Astrocyte (in vitro differentiated cells and primary cell): ENCODE results near the gene ABL2. TPM values are rescaled to one million over a fixed set of nuclear protein-coding genes. Genes with fewer than 3 reads are reported as not detected.

Source experiments
- DNase-seq: peaks from one replicate; pipeline ENCODE4 v3.0.0-alpha.2; 2010; ENCODE audit warnings: low read depth
- FAIRE-seq: peaks from 2 replicates; lab custom pipeline; 2011; peaks lifted over from hg19 to GRCh38; lab: Jason Lieb, UNC
- H2AFZ ChIP-seq: 2 replicates; pipeline ENCODE4 v1.6.0; 2012; ENCODE audit warnings: low read depth, low read length, inconsistent platforms
- H3K27ac ChIP-seq: 2 replicates; pipeline ENCODE4 v1.5.1; 2011; ENCODE audit warnings: low read depth, low read length, inconsistent platforms
- H3K27me3 ChIP-seq: 2 replicates; pipeline ENCODE4 v1.6.0; 2011; ENCODE audit warnings: low read length, inconsistent platforms; ENCODE audit not compliant: insufficient read depth
- H3K36me3 ChIP-seq: 2 replicates; pipeline ENCODE4 v1.5.1; 2011; ENCODE audit warnings: low read length, inconsistent platforms; ENCODE audit not compliant: insufficient read depth
- H3K4me1 ChIP-seq: 2 replicates; pipeline ENCODE4 v1.5.1; 2011; ENCODE audit warnings: low read length, inconsistent platforms; ENCODE audit not compliant: insufficient read depth
- H3K4me2 ChIP-seq: 2 replicates; pipeline ENCODE4 v1.6.0; 2012; ENCODE audit warnings: low read length, inconsistent platforms
- H3K4me3 ChIP-seq: 2 replicates; pipeline ENCODE4 v1.5.1; 2011; ENCODE audit warnings: low read depth, mild to moderate bottlenecking, low read length, inconsistent platforms; ENCODE audit not compliant: insufficient read depth
- H3K79me2 ChIP-seq: 2 replicates; pipeline ENCODE4 v1.6.0; 2012; ENCODE audit warnings: mild to moderate bottlenecking, low read length, inconsistent platforms; ENCODE audit not compliant: insufficient read depth
- H3K9ac ChIP-seq: 2 replicates; pipeline ENCODE4 v1.6.0; 2012; ENCODE audit warnings: mild to moderate bottlenecking, low read length, inconsistent platforms
- H3K9me3 ChIP-seq: 2 replicates; pipeline ENCODE4 v1.5.1; 2012; ENCODE audit warnings: low read depth, mild to moderate bottlenecking, low read length, inconsistent platforms; ENCODE audit not compliant: insufficient read depth
- H4K20me1 ChIP-seq: 2 replicates; pipeline ENCODE4 v1.6.0; 2012; ENCODE audit warnings: low read length, inconsistent platforms; ENCODE audit not compliant: insufficient read depth
- H3K27ac Mint-ChIP-seq: one replicate; pipeline ENCODE4 v1.8.0; 2021; ENCODE audit warnings: mild to moderate bottlenecking, mixed read lengths; ENCODE audit not compliant: unreplicated experiment
- H3K27me3 Mint-ChIP-seq: one replicate; pipeline ENCODE4 v1.8.0; 2021; ENCODE audit warnings: low read depth, mixed read lengths; ENCODE audit not compliant: unreplicated experiment
- H3K36me3 Mint-ChIP-seq: one replicate; pipeline ENCODE4 v1.8.0; 2021; ENCODE audit warnings: low read depth, mixed read lengths; ENCODE audit not compliant: unreplicated experiment
- H3K4me1 Mint-ChIP-seq: one replicate; pipeline ENCODE4 v1.8.0; 2021; ENCODE audit warnings: low read depth, mixed read lengths; ENCODE audit not compliant: unreplicated experiment
- H3K4me3 Mint-ChIP-seq: one replicate; pipeline ENCODE4 v1.8.0; 2021; ENCODE audit warnings: mild to moderate bottlenecking, moderate library complexity, mixed read lengths; ENCODE audit not compliant: unreplicated experiment
- H3K9me3 Mint-ChIP-seq: one replicate; pipeline ENCODE4 v1.8.0; 2021; ENCODE audit warnings: mild to moderate bottlenecking, mixed read lengths; ENCODE audit not compliant: unreplicated experiment
- EZH2 ChIP-seq: IDR thresholded peaks from 2 replicates; pipeline ENCODE4 v1.6.1; 2012; ENCODE audit warnings: mild to moderate bottlenecking, low read length, inconsistent platforms; ENCODE audit not compliant: insufficient read depth
- total RNA-seq: library from RNA; stranded (reverse); gene quantifications from 2 replicates; pipeline ENCODE4 v1.2.1, GENCODE V29; 2021
- TF ChIP-seq, protein P1 (sequence below): IDR thresholded peaks from 2 replicates; pipeline ENCODE4 v1.5.1; 2011; ENCODE audit warnings: low read depth, mild to moderate bottlenecking, inconsistent platforms, low read length, moderate library complexity; ENCODE audit not compliant: insufficient read depth

Gene ABL2
- total RNA-seq, 1 donor from 2014 or later, result 110 TPM

DNA sequence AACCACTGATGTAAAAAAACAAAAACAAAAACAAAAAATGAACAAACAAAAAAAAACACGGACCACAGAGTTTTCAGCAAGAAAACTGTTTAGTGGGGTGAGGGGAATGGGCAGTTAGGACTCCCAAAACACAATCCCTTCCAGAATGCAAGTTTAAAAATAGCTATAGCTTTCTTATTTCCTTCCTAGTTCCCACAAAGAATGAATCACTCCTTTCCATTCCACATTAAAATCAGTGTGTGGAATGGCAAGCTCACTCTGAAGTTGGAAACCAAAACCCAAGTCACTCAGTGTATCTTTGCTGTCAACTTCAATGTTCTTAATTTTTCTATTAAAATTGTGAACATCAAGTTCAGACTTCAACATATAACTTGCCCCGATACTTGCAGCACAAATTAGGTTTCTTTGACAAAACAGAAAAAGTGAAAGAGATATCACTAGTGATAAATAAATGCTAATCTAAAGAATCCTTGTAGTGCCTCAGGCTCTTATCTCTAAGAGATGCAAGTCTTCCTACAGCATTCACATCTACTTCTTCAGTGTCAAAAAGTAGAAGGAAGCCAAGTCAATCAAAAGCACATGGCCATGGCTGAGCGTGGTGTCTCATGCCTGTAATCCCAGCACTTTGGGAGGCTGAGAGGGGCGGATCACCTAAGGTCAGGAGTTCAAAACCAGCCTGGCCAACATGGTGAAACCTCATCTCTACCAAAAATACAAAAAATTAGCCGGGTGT lies 102.1 kb downstream of the ABL2 start:
- Histone ChIP-seq H3K9ac (peak overlapping the region; percentile 59), H3K79me2 (peaks cover 86% of the 10 kb centered on the region), H3K4me2 (peak overlapping the region; percentile 77), H4K20me1 (peaks cover 30% of the 10 kb centered on the region), H3K27me3 (no peaks in the 10 kb centered on the region), H3K9me3 (no peaks in the 10 kb centered on the region), H3K4me1 (peaks cover 55% of the 10 kb centered on the region), H2AFZ (no peak overlapping the region), H3K36me3 (peaks cover 38% of the 10 kb centered on the region), H3K4me3 (no peak overlapping the region), H3K27ac (peak overlapping the region; percentile 88)
- H3K27me3 Mint-ChIP-seq, result no peaks in the 10 kb centered on the region
- FAIRE-seq, result peak; percentile 83
- H3K36me3 Mint-ChIP-seq, result peaks cover 9% of the 10 kb centered on the region
- H3K4me1 Mint-ChIP-seq, result peaks cover 40% of the 10 kb centered on the region
- DNase-seq, result peak; percentile 71
- no peaks in the 10 kb centered on the region for H3K9me3 Mint-ChIP-seq
- H3K4me3 Mint-ChIP-seq, result peak overlapping the region; percentile 57
- TF ChIP-seq, protein P1, sequence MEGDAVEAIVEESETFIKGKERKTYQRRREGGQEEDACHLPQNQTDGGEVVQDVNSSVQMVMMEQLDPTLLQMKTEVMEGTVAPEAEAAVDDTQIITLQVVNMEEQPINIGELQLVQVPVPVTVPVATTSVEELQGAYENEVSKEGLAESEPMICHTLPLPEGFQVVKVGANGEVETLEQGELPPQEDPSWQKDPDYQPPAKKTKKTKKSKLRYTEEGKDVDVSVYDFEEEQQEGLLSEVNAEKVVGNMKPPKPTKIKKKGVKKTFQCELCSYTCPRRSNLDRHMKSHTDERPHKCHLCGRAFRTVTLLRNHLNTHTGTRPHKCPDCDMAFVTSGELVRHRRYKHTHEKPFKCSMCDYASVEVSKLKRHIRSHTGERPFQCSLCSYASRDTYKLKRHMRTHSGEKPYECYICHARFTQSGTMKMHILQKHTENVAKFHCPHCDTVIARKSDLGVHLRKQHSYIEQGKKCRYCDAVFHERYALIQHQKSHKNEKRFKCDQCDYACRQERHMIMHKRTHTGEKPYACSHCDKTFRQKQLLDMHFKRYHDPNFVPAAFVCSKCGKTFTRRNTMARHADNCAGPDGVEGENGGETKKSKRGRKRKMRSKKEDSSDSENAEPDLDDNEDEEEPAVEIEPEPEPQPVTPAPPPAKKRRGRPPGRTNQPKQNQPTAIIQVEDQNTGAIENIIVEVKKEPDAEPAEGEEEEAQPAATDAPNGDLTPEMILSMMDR, result no peak
- TF ChIP-seq EZH2, result no peak
- H3K27ac Mint-ChIP-seq, result peak overlapping the region; percentile 62

DNA sequence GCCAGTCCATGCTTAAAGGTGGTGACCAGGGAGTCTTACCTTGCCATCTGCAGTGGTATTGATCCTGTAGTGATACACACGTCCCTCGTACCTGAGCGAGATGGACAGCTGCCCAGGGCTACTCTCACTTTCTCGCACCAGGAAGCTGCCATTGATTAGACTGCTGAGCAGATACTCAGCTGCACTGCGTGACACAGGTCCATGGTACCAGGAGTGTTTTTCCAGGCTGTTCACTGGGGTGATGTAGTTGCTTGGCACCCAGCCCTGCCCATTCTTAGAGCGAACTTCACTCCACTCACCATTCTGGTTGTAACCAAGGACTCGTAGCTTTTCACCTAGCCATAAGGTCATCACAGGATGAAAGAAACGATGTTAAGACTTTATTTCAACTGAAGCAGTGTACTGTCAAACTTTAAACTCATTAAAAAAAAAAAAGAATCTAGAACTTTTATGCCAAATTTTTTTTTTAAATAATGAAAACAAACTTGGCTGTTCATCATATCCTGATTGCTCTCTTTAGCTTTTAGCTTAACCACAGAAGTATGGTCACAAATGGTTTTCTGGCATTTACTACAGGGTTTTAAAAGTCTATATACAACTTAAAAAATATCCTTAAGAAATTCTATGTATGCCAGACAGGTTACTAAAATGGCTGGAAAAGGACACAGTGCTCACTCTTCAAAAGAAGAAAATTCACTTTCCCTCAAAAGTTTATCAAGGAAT lies 103.0 kb downstream of the ABL2 start:
- Histone ChIP-seq H3K9ac (peak overlapping the region; percentile 59), H3K27ac (peak overlapping the region; percentile 88), H3K4me2 (peak overlapping the region; percentile 77), H3K36me3 (peaks cover 37% of the 10 kb centered on the region), H3K4me1 (peaks cover 55% of the 10 kb centered on the region), H4K20me1 (peaks cover 31% of the 10 kb centered on the region), H3K27me3 (no peaks in the 10 kb centered on the region), H3K9me3 (no peaks in the 10 kb centered on the region), H3K4me3 (peak overlapping the region; percentile 8), H2AFZ (no peak overlapping the region), H3K79me2 (peaks cover 84% of the 10 kb centered on the region)
- peak; percentile 71 for DNase-seq
- Mint-ChIP-seq H3K9me3 (no peaks in the 10 kb centered on the region), H3K27ac (peak overlapping the region; percentile 88), H3K4me3 (peak overlapping the region; percentile 57), H3K4me1 (peaks cover 40% of the 10 kb centered on the region), H3K27me3 (no peaks in the 10 kb centered on the region), H3K36me3 (peaks cover 9% of the 10 kb centered on the region)
- TF ChIP-seq EZH2, result no peak
- TF ChIP-seq, protein P1, result no peak
- FAIRE-seq, result no peak

DNA sequence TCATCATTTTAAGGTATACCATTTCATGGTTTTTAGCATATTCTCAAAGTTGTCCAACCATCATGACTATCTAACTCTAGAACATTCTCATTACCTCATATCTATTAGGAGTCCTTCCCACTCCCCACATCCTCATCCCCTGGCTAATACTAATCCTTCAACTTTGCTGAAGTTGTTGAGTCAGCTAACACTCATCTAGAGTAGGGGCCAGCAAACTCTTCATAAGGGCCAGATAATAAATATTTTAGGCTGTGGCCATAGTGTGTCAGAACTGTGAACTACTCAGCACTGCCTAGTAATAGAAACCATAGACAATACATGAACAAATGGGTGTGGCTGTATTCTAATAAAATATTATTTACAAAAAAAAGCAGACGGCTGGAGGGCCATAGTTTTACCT lies 104.6 kb downstream of the ABL2 start:
- H3K36me3 ChIP-seq, result peaks cover 42% of the 10 kb centered on the region
- H3K9ac ChIP-seq, result no peak overlapping the region
- H2AFZ ChIP-seq, result no peak overlapping the region
- peaks cover 50% of the 10 kb centered on the region for H3K4me1 ChIP-seq
- no peaks in the 10 kb centered on the region for H3K9me3 ChIP-seq
- Mint-ChIP-seq H3K27me3 (no peaks in the 10 kb centered on the region), H3K4me3 (no peak overlapping the region), H3K27ac (peak overlapping the region; percentile 85), H3K4me1 (peaks cover 45% of the 10 kb centered on the region), H3K9me3 (no peaks in the 10 kb centered on the region), H3K36me3 (peaks cover 9% of the 10 kb centered on the region)
- H3K27ac ChIP-seq, result peak overlapping the region; percentile 67
- FAIRE-seq (no peak), DNase-seq (peak; percentile 76)
- H4K20me1 ChIP-seq, result peaks cover 34% of the 10 kb centered on the region
- peaks cover 80% of the 10 kb centered on the region for H3K79me2 ChIP-seq
- TF ChIP-seq, protein P1, result no peak
- TF ChIP-seq EZH2, result no peak
- H3K4me2 ChIP-seq, result peak overlapping the region; percentile 8
- H3K4me3 ChIP-seq, result no peak overlapping the region
- H3K27me3 ChIP-seq, result no peaks in the 10 kb centered on the region
